ENCODE measurements around the gene ZC3H4.

GRCh38 chr19:47081095-47081494 lies 32.5 kb downstream of the ZC3H4 start:
- TF ChIP-seq, protein P1, sequence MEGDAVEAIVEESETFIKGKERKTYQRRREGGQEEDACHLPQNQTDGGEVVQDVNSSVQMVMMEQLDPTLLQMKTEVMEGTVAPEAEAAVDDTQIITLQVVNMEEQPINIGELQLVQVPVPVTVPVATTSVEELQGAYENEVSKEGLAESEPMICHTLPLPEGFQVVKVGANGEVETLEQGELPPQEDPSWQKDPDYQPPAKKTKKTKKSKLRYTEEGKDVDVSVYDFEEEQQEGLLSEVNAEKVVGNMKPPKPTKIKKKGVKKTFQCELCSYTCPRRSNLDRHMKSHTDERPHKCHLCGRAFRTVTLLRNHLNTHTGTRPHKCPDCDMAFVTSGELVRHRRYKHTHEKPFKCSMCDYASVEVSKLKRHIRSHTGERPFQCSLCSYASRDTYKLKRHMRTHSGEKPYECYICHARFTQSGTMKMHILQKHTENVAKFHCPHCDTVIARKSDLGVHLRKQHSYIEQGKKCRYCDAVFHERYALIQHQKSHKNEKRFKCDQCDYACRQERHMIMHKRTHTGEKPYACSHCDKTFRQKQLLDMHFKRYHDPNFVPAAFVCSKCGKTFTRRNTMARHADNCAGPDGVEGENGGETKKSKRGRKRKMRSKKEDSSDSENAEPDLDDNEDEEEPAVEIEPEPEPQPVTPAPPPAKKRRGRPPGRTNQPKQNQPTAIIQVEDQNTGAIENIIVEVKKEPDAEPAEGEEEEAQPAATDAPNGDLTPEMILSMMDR (IDR thresholded peaks at IDR 0.05) = no peak
- TF ChIP-seq POLR2A (IDR thresholded peaks at IDR 0.05) = no peak
